Memory B cell (primary cell): Measurements from ENCODE around the gene FIGNL1.

ENCODE experiments used
- ATAC-seq: fragments of 150-1000 bp; cut with Tn5 transposase; 2 replicates; pipeline ENCODE4 v1.10.0; 2021; ENCODE audit warnings: low read depth, mild to moderate bottlenecking, moderate library complexity
- DNase-seq, 2 donors: peaks; one replicate each; pipeline ENCODE4 v3.0.0; 2022; ENCODE audit warnings: low spot score in 2 of 2
- H3K27ac Mint-ChIP-seq: one replicate; pipeline ENCODE4 v1.8.0; 2022; ENCODE audit warnings: mild to moderate bottlenecking, moderate library complexity, mixed read lengths
- H3K27me3 Mint-ChIP-seq: one replicate; pipeline ENCODE4 v1.8.0; 2022; ENCODE audit warnings: mixed read lengths
- H3K36me3 Mint-ChIP-seq: one replicate; pipeline ENCODE4 v1.8.0; 2022; ENCODE audit warnings: mild to moderate bottlenecking, mixed read lengths
- H3K4me1 Mint-ChIP-seq: one replicate; pipeline ENCODE4 v1.8.0; 2022; ENCODE audit warnings: mixed read lengths
- H3K4me3 Mint-ChIP-seq: one replicate; pipeline ENCODE4 v1.8.0; 2022; ENCODE audit warnings: mild to moderate bottlenecking, moderate library complexity, mixed read lengths
- H3K9me3 Mint-ChIP-seq: one replicate; pipeline ENCODE4 v1.8.0; 2022; ENCODE audit warnings: mixed read lengths

The FIGNL1 gene

GRCh38 chr7:50411332-50411731 is 38.8 kb downstream of the FIGNL1 start:
- Mint-ChIP-seq H3K4me1 (peaks cover 87% of the 10 kb centered on the region), H3K27ac (peak overlapping the region; percentile 95), H3K36me3 (peaks cover 2% of the 10 kb centered on the region), H3K4me3 (peak overlapping the region; percentile 46), H3K27me3 (no peaks in the 10 kb centered on the region), H3K9me3 (no peaks in the 10 kb centered on the region)
- DNase-seq (peak in 1 of 2 donors; percentile 23), ATAC-seq (peak; percentile 34)

- peak; percentile 42 to 53 for DNase-seq
- Mint-ChIP-seq H3K27me3 (no peaks in the 10 kb centered on the region), H3K9me3 (no peaks in the 10 kb centered on the region), H3K4me3 (peak overlapping the region; percentile 60), H3K4me1 (peaks cover 88% of the 10 kb centered on the region), H3K36me3 (peaks cover 4% of the 10 kb centered on the region), H3K27ac (peak overlapping the region; percentile 95)
- ATAC-seq = peak; percentile 67
These were observed 40.0 kb downstream of the FIGNL1 start for GRCh38 chr7:50409856-50410745.

GRCh38 chr7:50406935-50407334 is 43.2 kb downstream of the FIGNL1 start:
- no peak for ATAC-seq
- Mint-ChIP-seq H3K9me3 (no peaks in the 10 kb centered on the region), H3K36me3 (peaks cover 18% of the 10 kb centered on the region)

GRCh38 chr7:50405221-50405620 is 44.9 kb downstream of the FIGNL1 start:
- ATAC-seq (peak; percentile 50), DNase-seq (peak in 1 of 2 donors; percentile 21)
- peaks cover 68% of the 10 kb centered on the region for H3K4me1 Mint-ChIP-seq
- peaks cover 33% of the 10 kb centered on the region for H3K36me3 Mint-ChIP-seq
- H3K9me3 Mint-ChIP-seq = no peaks in the 10 kb centered on the region
- H3K27me3 Mint-ChIP-seq = no peaks in the 10 kb centered on the region
- peak overlapping the region; percentile 65 for H3K4me3 Mint-ChIP-seq
- peak overlapping the region; percentile 95 for H3K27ac Mint-ChIP-seq

More at GRCh38 chr7:50406935-50407334, 43.2 kb downstream of the FIGNL1 start:
- Mint-ChIP-seq H3K4me3 (peak overlapping the region; percentile 51), H3K27ac (peak overlapping the region; percentile 95), H3K4me1 (peaks cover 83% of the 10 kb centered on the region), H3K27me3 (no peaks in the 10 kb centered on the region)
- DNase-seq = no peak

GRCh38 chr7:50404392-50404791 is 45.8 kb downstream of the FIGNL1 start:
- peak overlapping the region; percentile 95 for H3K27ac Mint-ChIP-seq

GRCh38 chr7:50400114-50400513 is 50.0 kb downstream of the FIGNL1 start:
- Mint-ChIP-seq H3K27ac (peak overlapping the region; percentile 95), H3K4me3 (no peak overlapping the region), H3K9me3 (no peaks in the 10 kb centered on the region), H3K4me1 (peaks cover 50% of the 10 kb centered on the region), H3K27me3 (no peaks in the 10 kb centered on the region), H3K36me3 (peaks cover 57% of the 10 kb centered on the region)
- ATAC-seq = no peak
- no peak for DNase-seq

More at GRCh38 chr7:50404392-50404791, 45.8 kb downstream of the FIGNL1 start:
- ATAC-seq (peak; percentile 17), DNase-seq (no peak)
- no peaks in the 10 kb centered on the region for H3K27me3 Mint-ChIP-seq
- peaks cover 64% of the 10 kb centered on the region for H3K4me1 Mint-ChIP-seq
- H3K4me3 Mint-ChIP-seq = no peak overlapping the region
- peaks cover 39% of the 10 kb centered on the region for H3K36me3 Mint-ChIP-seq
- no peaks in the 10 kb centered on the region for H3K9me3 Mint-ChIP-seq

GRCh38 chr7:50399635-50400034 is 50.5 kb downstream of the FIGNL1 start:
- H3K27ac Mint-ChIP-seq = no peak overlapping the region
- no peak for DNase-seq
- H3K36me3 Mint-ChIP-seq = peaks cover 57% of the 10 kb centered on the region
- H3K9me3 Mint-ChIP-seq = no peaks in the 10 kb centered on the region
- no peak for ATAC-seq
- H3K4me3 Mint-ChIP-seq = no peak overlapping the region
- H3K27me3 Mint-ChIP-seq = no peaks in the 10 kb centered on the region
- peaks cover 48% of the 10 kb centered on the region for H3K4me1 Mint-ChIP-seq

GRCh38 chr7:50399206-50399605 is 50.9 kb downstream of the FIGNL1 start:
- H3K27ac Mint-ChIP-seq = peak overlapping the region; percentile 94

GRCh38 chr7:50397971-50398324 is 52.2 kb downstream of the FIGNL1 start:
- Mint-ChIP-seq H3K9me3 (no peaks in the 10 kb centered on the region), H3K4me1 (peaks cover 50% of the 10 kb centered on the region), H3K4me3 (peak overlapping the region; percentile 37), H3K27me3 (no peaks in the 10 kb centered on the region), H3K27ac (peak overlapping the region; percentile 94), H3K36me3 (peaks cover 58% of the 10 kb centered on the region)
- DNase-seq = no peak
- no peak for ATAC-seq

More at GRCh38 chr7:50399206-50399605, 50.9 kb downstream of the FIGNL1 start:
- no peaks in the 10 kb centered on the region for H3K27me3 Mint-ChIP-seq
- peaks cover 47% of the 10 kb centered on the region for H3K4me1 Mint-ChIP-seq
- ATAC-seq (no peak), DNase-seq (no peak)
- no peak overlapping the region for H3K4me3 Mint-ChIP-seq
- peaks cover 57% of the 10 kb centered on the region for H3K36me3 Mint-ChIP-seq
- H3K9me3 Mint-ChIP-seq = no peaks in the 10 kb centered on the region

GRCh38 chr7:50397320-50397970 is 52.7 kb downstream of the FIGNL1 start:
- H3K4me3 Mint-ChIP-seq = peak overlapping the region; percentile 28
- DNase-seq = no peak

GRCh38 chr7:50396856-50397255 is 53.3 kb downstream of the FIGNL1 start:
- Mint-ChIP-seq H3K4me3 (peak overlapping the region; percentile 30), H3K27ac (peak overlapping the region; percentile 94)

More at GRCh38 chr7:50397320-50397970, 52.7 kb downstream of the FIGNL1 start:
- peak; percentile 55 for ATAC-seq
- Mint-ChIP-seq H3K4me1 (peaks cover 51% of the 10 kb centered on the region), H3K36me3 (peaks cover 61% of the 10 kb centered on the region), H3K27ac (peak overlapping the region; percentile 94), H3K9me3 (no peaks in the 10 kb centered on the region), H3K27me3 (no peaks in the 10 kb centered on the region)

GRCh38 chr7:50394315-50394714 is 55.8 kb downstream of the FIGNL1 start:
- Mint-ChIP-seq H3K4me1 (peaks cover 67% of the 10 kb centered on the region), H3K27ac (peak overlapping the region; percentile 92), H3K4me3 (peak overlapping the region; percentile 67), H3K27me3 (no peaks in the 10 kb centered on the region), H3K36me3 (peaks cover 58% of the 10 kb centered on the region), H3K9me3 (no peaks in the 10 kb centered on the region)
- ATAC-seq (no peak), DNase-seq (no peak)

More at GRCh38 chr7:50396856-50397255, 53.3 kb downstream of the FIGNL1 start:
- Mint-ChIP-seq H3K36me3 (peaks cover 60% of the 10 kb centered on the region), H3K27me3 (no peaks in the 10 kb centered on the region), H3K9me3 (no peaks in the 10 kb centered on the region), H3K4me1 (peaks cover 53% of the 10 kb centered on the region)
- ATAC-seq (no peak), DNase-seq (no peak)
